ENCODE data around the gene GRN. TPM values are rescaled to one million over a fixed set of nuclear protein-coding genes. Genes with fewer than 3 reads are reported as not detected.

The GRN gene
- total and polyA plus RNA-seq, 2 of the 8 experiments (the other 6 are each of a cell fraction or from before 2014, with no cell fraction given) = 108 to 387 TPM

DNA sequence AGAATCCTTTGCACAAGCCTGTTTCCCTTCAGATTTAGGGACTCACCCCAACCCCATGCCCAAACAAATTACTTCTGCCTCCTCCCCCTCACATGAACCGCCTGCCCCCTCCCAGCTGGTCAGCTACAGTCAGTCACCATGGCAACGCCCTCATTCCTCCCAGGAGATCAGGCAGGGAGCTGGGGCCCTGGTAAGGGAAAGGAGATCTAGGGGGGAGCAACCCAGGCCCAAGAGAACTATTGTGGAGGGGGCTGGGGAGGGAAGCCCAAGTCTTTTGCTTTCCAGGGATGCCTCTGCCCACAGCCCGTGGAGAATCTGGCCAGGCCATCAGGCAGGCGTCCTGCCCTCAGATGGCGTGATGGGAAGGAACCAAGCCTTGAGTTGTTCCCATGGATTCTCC, 15.7 kb downstream of the GRN start:
- H3K4me1 ChIP-seq (replicated peaks in 1 of 4; ENCODE audit: control insufficient read depth in 3 of 4, insufficient read depth in 4 of 4, low read length in 3 of 4) = peaks cover 9 to 23% (median 18%) of the 10 kb centered on the region in 4 experiments
- no peak overlapping the region for H3K9ac ChIP-seq (replicated peaks in 1 of 4; ENCODE audit: extremely low read depth in 1 of 4, low read depth in 3 of 4, low read length in 3 of 4)
- H3K56ac ChIP-seq (replicated peaks; ENCODE audit: insufficient read length, low read depth, low read length) = no peak overlapping the region
- H3K79me1 ChIP-seq (ENCODE audit: low read depth, low read length) = peaks cover 12% of the 10 kb centered on the region
- no peak overlapping the region for H4K91ac ChIP-seq (replicated peaks; ENCODE audit: insufficient read length, low read length)
- H3K4me2 ChIP-seq (ENCODE audit: insufficient read depth in 1 of 2, low read depth in 2 of 2, low read length in 2 of 2) = peak overlapping the region; percentile 52 to 60
- no peak overlapping the region for H3K4ac ChIP-seq (replicated peaks; ENCODE audit: insufficient read length, low read depth, low read length)
- H3K9me3 ChIP-seq (ENCODE audit: insufficient read depth in 2 of 2, low read depth in 1 of 2, low read length in 1 of 2) = no peaks in the 10 kb centered on the region
- FAIRE-seq = no peak
- H3K14ac ChIP-seq (ENCODE audit: insufficient read length) = no peak overlapping the region
- H3K18ac ChIP-seq (ENCODE audit: extremely low read depth, low read length) = no peak overlapping the region; the same call in 1 of the 2 replicates
- H4K8ac ChIP-seq (ENCODE audit: extremely low read depth, insufficient read depth, low read length) = no peak overlapping the region
- ChIA-PET POLR2A (ENCODE audit: partially characterized antibody) (interaction anchor here (0.9 to 3.8 kb wide), 11 partner anchors 10 to 170 kb away, joined by 3 to 13 read pairs (median 4); partner anchors contain the start of genes GPATCH8 and RUNDC3A), CTCF (ENCODE audit: partially characterized antibody) (interaction anchor here (1.0 to 10.1 kb wide), 7 partner anchors 10 to 329 kb away, joined by 3 to 177 read pairs (median 4); no protein-coding TSS in a partner anchor)
- H2AK5ac ChIP-seq (ENCODE audit: low read depth, low read length) = no peak overlapping the region
- H3K23ac ChIP-seq (ENCODE audit: insufficient read length) = no peak overlapping the region
- peaks cover 2% of the 10 kb centered on the region; the same call in 1 of the 2 replicates for H3K23me2 ChIP-seq (ENCODE audit: low read depth, low read length)
- 0 out of 4 replicates have a peak, but pooled peaks of 1 of the 2 experiments have one; percentile 26 for TF ChIP-seq SIN3A (conservative IDR thresholded peaks at IDR 0.05 in 1 of 2, IDR thresholded peaks at IDR 0.05 in 1 of 2; ENCODE audit: low read depth in 1 of 2, low read length in 2 of 2)
- no peak for TF ChIP-seq KDM4A (IDR thresholded peaks at IDR 0.05; ENCODE audit: low read depth, low read length, severe bottlenecking)
- no peak overlapping the region for H2BK20ac ChIP-seq (ENCODE audit: low read length)
- H3K27ac ChIP-seq (ENCODE audit: low read depth, low read length) = no peak overlapping the region
- peaks cover 3 to 23% of the 10 kb centered on the region in 2 experiments for H4K20me1 ChIP-seq (replicated peaks in 1 of 2; ENCODE audit: control insufficient read depth in 1 of 2, insufficient read depth in 2 of 2, low read length in 2 of 2)
- peak overlapping the region; percentile 38; the same call in 1 of the 2 replicates for H2BK5ac ChIP-seq (ENCODE audit: low read depth, low read length)
- no peak overlapping the region; the same call in 1 of the 2 replicates for H2BK12ac ChIP-seq (ENCODE audit: low read depth, low read length)
- peaks cover 0 to 6% (median 1%) of the 10 kb centered on the region in 4 experiments; a peak in 1 of 8 replicates for H3K36me3 ChIP-seq (ENCODE audit: control insufficient read depth in 2 of 4, insufficient read depth in 4 of 4, low read length in 3 of 4)
- DNase-seq (ENCODE audit: low read depth in 1 of 2, low spot score in 2 of 2) = no peak
- H3K4me3 ChIP-seq (ENCODE audit: extremely low read depth in 1 of 4, insufficient read depth in 2 of 4, low read depth in 3 of 4, low read length in 4 of 4) = peak overlapping the region in 2 of 4 experiments; percentile 3 to 36; a peak in 4 of 8 replicates
- H4K5ac ChIP-seq (ENCODE audit: insufficient read length, low read depth, low read length) = no peak overlapping the region
- peak overlapping the region; percentile 18; the same call in 1 of the 2 replicates for H2BK15ac ChIP-seq (ENCODE audit: low read length)
- WGBS, 2 experiments (ENCODE audit: extremely low coverage in 1 of 2, insufficient coverage in 1 of 2, insufficient read length in 1 of 2, insufficient replicate concordance in 2 of 2, low coverage in 1 of 2, low lambda C conversion rate in 2 of 2, missing lambda C conversion rate in 1 of 2) = 53% methylated on average over 5 of the region's 5 CpGs; no CpG with 5 or more reads in 1 of the 2 experiments
- H2AFZ ChIP-seq (ENCODE audit: low read length) = no peak overlapping the region
- H2BK120ac ChIP-seq (replicated peaks; ENCODE audit: low read depth, low read length) = no peak overlapping the region
- no peaks in the 10 kb centered on the region for H3K27me3 ChIP-seq (replicated peaks in 1 of 4; ENCODE audit: control insufficient read depth in 3 of 4, extremely low read depth in 1 of 4, insufficient read depth in 3 of 4, low read length in 3 of 4)
- peaks cover 0 to 7% of the 10 kb centered on the region in 2 experiments; a peak in 1 of 4 replicates for H3K79me2 ChIP-seq (ENCODE audit: control insufficient read depth in 1 of 2, insufficient read depth in 2 of 2, low read length in 2 of 2)
